Fibroblast of villous mesenchyme (primary cell): ENCODE data around the gene FAM114A1. TPM values are rescaled to one million over a fixed set of nuclear protein-coding genes. Genes with fewer than 3 reads are reported as not detected.

ENCODE experiments used
- DNase-seq: peaks from one replicate; pipeline ENCODE4 v3.0.0-alpha.2; 2010; ENCODE audit warnings: low read depth
- H3K4me3 ChIP-seq: 2 replicates; pipeline ENCODE4 v1.5.1; 2011; ENCODE audit warnings: low read depth, mild to moderate bottlenecking, low read length
- CTCF ChIP-seq: IDR thresholded peaks from 2 replicates; pipeline ENCODE4 v1.5.1; 2012; ENCODE audit warnings: low read depth, mild to moderate bottlenecking, low read length; ENCODE audit not compliant: insufficient read depth
- total RNA-seq: library from RNA; depleted of rRNA; stranded (reverse); fragments of >200 nt; gene quantifications from 2 replicates; pipeline ENCODE4 v1.2.3, GENCODE V29; 2012

FAM114A1 gene
- total RNA-seq, 1 donor = 471 TPM

GRCh38 chr4:38866973-38867477 lies 581 bp upstream of the FAM114A1 start:
- peak; percentile 22 for DNase-seq
- no peak for TF ChIP-seq CTCF
- H3K4me3 ChIP-seq = peak overlapping the region; percentile 95

GRCh38 chr4:38868059-38868960 lies 704 bp downstream of the FAM114A1 start:
- DNase-seq = peak; percentile 71
- no peak for TF ChIP-seq CTCF
- H3K4me3 ChIP-seq = peak overlapping the region; percentile 95

- no peak for TF ChIP-seq CTCF
- peak overlapping the region; percentile 95 for H3K4me3 ChIP-seq
- no peak for DNase-seq
Measured at GRCh38 chr4:38869511-38869910, 1.9 kb downstream of the FAM114A1 start.

GRCh38 chr4:38870098-38870808 lies 2.6 kb downstream of the FAM114A1 start:
- TF ChIP-seq CTCF = no peak
- DNase-seq = peak; percentile 46
- H3K4me3 ChIP-seq = no peak overlapping the region

- no peak overlapping the region for H3K4me3 ChIP-seq
- DNase-seq = no peak
- no peak for TF ChIP-seq CTCF
Measured at GRCh38 chr4:38871593-38871992, 4.0 kb downstream of the FAM114A1 start.

GRCh38 chr4:38872620-38873019 lies 5.0 kb downstream of the FAM114A1 start:
- DNase-seq = peak; percentile 92
- H3K4me3 ChIP-seq = no peak overlapping the region
- TF ChIP-seq CTCF = no peak
